Stimulated activated CD4-positive, alpha-beta T cell treated with anti-CD3 and anti-CD28 coated beads, TNF-alpha, amount 100 ng/mL, for 1 hour (primary cell): Measurements from ENCODE around the gene GNG13.
"Not testable (repeated sequence)": the region's sequence is repeated elsewhere in the genome, so short reads cannot be mapped to it uniquely, and the experiment has no call there.

Experiments
- DNase-seq, 3 donors: peaks; one replicate each; pipeline ENCODE4 v3.0.0-alpha.2; 2020; ENCODE audit warnings: low read depth in 3 of 3, low spot score in 1 of 3

GNG13 gene

DNA sequence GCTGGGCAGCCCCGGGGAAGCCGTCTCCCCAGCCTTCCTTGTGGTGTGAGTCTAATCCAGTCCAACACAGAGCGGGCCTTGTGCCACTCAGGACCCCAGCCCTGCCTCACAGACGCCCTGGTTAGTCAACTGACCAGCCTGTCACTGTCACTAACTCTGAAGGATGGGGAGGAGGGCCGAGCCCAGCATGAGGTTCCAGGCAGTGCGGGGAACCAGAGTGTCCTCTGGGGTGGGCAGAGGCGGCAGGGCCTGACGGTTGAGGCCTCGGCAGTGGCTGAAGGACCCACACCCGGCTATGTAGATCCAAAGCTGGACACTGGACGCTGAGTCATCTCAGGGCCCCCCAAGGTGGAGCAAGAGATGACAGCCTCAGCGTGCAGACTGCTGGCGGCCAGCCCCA is 21.0 kb downstream of the GNG13 start:
- no peak for DNase-seq

DNA sequence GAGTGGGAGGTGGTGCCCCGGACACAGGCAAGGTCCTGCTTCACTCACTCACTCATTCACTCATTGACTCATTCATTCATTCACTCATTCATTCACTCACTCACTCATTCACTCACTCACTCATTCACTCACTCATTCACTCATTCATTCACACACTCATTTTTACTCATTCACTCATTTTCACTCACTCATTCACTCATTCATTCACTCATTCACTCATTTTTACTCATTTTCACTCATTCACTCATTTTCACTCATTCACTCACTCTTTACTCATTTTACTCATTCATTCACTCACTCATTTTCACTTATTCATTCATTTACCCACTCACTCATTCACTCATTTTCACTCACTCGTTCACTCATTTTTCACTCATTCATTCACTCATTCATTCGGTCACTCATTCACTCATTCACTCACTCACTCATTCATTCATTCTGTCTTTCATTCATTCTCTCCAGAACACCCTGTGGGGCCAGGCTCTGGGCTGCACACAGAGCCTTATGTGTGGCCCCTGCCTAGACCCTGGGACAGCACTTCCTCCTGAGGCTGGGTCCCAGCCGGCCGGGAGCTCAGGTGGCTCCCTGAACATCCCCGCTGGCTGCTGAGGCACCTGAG is 21.5 kb downstream of the GNG13 start:
- DNase-seq, result no peak

DNA sequence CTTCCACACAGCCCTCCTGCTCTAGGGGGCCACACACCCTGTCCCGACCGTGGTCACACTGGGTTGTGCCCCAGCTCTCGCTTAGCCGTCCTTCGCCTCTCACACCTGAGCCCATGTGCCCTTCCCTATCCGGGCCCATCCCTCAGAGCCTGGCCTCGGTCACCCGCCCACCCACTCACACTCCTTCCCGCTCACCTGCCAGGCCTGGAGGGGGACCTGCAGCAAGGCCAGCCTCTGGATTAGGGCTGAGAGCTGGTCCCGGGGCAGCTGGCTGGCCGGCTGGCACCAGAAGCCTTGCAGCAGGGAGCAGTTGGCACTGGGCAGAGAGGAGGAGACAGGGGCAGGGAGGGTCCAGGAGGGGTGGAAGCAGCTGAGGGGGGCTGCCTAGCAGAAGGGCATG is 22.1 kb downstream of the GNG13 start:
- DNase-seq, result no peak

DNA sequence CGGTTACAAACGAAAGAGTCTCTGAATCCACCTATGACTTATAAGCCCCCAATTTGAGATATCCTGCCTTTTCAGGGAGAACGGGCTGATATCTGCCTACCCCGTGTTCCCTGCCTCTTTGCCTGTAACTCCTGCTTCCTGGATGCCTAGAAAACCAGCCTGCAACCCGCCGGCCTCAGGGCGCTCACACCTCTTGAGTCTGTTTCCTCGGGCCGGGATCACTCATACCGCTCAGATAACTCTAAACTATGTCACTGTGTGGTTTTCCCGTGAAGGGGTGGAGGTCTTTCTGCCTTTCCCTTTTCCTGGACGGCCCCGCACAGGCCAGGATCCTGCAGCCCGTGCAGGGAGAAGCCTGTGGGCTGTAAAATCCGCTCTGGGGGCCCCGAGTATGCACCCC is 22.7 kb downstream of the GNG13 start:
- no peak for DNase-seq

DNA sequence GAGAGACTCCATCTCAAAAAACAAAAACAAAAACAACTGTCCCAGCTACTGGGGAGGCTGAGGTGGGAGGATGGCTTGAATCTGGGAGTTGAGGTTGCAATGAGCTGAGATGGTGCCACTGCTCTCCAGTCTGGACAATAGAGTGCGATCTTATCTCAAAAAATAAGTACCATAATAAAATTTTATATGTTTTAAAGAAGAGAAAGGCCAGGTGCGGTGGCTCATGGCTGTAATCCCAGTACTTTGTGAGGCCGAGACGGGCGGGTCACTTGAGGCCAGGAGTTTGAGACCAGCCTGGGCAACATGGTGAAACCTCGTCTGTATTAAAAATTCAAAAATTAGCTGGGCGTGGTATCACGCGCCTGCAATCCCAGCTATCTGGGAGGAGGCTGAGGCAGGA is 23.7 kb downstream of the GNG13 start:
- DNase-seq, result no peak

DNA sequence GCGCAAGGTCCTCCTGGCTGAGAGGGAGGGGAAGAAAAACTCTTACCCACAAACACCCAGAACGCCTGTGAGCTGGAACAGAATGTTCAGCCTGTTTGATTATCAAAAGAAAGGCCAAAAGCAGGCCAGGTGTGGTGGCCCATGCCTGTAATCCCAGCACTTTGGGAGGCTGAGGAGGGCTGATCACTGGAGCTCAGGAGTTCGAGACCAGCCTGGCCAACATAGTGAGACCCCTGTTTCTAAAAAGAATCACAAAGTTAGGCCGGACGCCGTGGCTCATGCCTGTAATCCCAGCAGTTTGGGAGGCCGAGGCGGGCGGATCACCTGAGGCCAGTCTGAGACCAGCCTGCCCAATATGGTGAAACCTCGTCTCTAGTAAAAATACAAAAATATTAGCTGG is 24.2 kb downstream of the GNG13 start:
- not testable (repeated sequence) for DNase-seq

DNA sequence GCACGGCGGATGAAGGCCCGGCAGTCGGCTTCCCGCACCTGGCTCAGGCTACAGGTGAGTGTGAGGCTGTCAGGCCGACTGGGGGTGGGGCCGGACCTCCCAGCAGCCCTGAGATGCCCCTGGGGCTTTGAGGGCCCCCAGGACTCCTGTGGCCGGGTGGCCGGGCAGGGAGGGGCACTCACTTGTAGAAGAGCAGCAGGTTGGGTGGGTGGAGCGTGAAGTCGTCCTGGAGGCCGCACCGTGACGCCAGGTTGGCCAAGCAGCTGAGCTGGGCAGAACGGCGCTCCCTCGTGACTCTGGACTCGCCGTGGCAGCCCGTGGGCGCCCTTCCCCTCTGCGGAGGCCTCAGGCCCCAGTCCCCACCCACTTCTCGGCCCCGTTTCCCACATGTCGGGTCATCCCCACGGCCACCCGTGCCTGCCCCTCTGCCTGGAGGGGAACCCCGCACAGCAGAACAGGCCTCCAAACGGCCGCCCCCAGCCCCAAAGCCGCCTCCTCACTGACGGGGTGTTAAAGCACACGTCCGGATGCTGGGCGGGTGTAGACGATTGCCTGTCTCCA is 25.2 kb downstream of the GNG13 start:
- no peak for DNase-seq

DNA sequence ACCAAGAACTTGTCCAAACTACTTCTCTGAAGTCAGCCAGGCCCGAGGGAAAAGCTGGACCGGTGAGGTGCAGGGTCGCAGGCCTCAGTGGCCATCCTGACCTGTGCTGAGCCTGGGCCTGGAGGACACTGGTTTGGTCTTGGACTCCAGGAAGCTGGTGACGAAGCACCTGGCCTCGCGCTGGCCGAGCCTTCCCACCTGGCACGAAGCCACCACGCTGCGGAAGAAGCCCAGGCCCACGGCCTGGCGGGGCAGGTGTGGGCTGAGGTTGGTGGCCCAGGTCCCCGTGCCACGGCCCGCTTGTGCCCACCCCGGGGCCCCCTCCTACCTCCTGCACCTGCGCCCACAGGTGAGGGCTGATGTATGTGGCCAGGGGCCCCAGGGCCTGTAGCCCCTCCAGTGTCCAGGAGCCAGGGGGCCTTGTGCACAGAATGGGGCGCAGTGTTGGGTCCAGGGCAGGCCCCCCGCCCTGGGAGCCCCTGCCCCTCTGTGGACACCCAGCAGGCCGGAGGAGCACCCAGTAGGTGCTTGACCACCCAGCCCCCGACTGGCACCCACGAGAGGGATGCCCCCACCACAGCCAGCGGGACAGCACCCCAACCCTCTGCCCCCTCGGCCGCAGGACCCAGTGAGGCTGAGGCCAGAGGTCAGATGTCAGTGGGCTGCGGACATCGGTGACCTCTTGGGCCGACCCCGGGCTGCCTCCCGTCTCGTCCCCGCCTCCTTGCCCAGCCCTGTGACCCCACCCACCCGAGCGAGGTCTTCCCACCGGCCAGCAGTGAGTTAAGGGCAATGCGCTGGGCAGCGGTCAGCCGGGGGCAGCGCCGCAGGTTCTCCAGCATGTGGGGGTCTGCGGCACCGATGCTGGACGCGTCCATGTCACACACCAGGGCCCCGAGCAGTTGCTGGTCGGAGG is 26.2 kb downstream of the GNG13 start:
- no peak for DNase-seq

DNA sequence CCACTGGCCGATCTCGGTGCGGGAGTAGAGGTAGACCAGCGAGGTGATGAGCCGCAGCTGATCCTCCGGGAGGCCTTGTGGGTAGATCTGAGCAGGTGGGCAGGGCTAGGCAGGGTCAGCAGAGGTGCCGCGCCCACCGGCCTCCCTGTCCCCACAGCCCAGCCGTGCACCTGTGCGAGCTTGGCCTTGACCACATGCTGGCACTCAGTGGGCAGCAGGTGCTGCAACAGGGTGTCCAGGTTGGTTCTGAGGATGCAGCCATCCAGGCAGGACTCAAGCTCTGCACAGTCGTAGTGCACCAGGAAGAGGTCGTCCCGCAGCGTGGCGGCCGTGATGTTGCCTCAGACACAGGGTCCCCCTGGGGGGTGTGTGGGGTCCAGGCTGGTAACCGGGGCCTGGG is 27.6 kb downstream of the GNG13 start:
- DNase-seq, result no peak

DNA sequence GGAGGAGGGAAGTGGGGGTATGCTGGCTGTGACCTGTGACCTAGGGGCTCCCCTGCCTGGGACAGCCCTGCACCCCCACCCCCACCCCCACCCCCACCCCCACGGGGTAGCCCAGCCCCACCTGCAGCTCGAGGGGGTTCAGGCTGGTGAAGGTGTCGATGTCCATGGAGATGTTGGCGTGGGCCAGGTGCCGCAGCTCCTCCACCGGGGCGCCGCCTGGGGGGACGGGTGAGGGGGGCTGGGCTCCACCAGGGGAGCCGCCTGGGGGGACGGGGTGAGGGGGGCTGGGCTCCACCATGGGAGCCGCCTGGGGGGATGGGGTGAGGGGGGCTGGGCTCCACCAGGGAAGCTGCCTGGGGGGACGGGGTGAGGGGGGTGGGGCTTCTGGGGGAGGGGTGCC is 30.1 kb downstream of the GNG13 start:
- no peak for DNase-seq

DNA sequence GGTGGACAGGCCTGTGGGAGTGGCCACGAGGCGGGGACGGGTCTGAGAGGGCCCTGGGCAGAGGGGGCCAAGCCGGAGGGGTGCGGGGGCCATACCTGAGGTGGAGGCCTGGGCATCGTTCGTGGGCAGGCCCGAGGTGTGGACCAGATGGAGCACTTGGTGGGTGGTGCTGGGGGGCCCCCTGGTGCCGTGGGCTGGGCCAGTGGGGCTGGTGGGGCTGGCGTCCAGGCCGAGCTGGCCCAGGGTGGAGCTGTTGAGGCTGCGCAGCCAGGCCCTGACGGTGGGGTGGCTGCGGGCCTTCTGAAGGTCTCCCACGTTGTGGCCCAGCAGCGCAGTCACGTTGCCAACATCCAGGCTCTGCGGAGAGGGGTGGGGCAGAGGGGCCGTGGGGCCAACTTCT is 30.6 kb downstream of the GNG13 start:
- no peak for DNase-seq

DNA sequence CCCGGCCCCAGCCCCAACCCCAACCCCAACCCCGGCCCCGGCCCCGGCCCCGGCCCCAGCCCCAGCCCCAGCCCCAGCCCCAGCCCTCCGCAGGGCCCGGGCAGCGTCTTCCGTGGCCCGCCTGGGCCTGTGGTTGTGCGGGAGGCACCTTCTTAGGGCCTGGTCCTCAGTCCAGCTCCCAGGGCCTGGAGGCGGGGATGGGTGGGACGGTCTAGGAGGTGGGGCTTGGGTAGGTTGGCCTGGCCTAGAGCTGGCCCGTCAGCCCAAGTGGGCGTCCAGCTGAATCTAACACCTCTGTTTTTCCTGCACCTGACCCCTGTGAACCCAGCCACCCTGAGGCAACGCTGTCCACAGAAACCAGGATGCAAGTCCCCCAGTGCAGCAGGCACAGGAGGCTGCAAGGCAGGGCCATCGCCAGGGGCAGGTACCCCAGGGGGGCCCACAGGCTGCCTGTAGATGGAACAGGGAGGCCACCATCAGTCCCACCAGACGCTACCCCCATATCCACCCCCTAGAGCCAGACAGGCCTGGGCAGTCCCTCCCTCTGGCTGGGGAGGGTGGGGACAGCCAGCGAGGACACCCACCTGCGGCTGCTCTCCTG is 31.2 kb downstream of the GNG13 start:
- DNase-seq, result no peak

DNA sequence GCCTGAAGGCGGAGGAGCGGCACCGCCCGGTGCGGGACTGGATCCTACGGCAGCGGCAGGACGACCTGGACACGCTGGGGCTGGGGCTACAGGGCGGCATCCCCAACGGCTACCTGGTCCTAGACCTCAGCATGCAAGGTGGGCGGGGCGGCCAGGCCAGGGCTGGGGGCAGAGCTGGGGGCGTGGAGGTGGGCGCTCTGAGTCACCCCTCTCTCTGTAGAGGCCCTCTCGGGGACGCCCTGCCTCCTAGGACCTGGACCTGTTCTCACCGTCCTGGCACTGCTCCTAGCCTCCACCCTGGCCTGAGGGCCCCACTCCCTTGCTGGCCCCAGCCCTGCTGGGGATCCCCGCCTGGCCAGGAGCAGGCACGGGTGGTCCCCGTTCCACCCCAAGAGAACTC is 32.1 kb downstream of the GNG13 start:
- DNase-seq, result no peak

DNA sequence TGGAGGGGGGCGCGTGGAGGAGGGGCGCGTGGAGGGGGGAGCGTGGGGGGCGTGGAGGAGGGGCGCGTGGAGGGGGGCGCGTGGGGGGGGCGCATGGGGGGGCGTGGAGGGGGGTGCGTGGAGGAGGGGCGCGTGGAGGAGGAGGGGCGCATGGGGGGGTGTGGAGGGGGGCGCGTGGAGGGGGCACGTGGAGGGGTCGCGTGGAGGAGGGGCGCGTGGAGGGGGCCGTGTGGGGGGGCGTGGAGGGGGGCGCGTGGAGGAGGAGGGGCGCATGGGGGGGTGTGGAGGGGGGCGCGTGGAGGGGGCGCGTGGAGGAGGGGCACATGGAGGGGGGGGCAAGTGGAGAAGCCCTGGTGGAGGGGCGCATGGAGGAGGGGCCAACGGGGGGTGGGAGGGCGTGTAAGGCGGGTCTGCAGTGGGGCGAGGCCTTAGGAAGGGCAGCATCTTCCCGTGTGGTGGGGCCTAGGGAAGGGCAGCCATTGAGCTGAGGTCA is 32.7 kb downstream of the GNG13 start:
- no peak for DNase-seq

DNA sequence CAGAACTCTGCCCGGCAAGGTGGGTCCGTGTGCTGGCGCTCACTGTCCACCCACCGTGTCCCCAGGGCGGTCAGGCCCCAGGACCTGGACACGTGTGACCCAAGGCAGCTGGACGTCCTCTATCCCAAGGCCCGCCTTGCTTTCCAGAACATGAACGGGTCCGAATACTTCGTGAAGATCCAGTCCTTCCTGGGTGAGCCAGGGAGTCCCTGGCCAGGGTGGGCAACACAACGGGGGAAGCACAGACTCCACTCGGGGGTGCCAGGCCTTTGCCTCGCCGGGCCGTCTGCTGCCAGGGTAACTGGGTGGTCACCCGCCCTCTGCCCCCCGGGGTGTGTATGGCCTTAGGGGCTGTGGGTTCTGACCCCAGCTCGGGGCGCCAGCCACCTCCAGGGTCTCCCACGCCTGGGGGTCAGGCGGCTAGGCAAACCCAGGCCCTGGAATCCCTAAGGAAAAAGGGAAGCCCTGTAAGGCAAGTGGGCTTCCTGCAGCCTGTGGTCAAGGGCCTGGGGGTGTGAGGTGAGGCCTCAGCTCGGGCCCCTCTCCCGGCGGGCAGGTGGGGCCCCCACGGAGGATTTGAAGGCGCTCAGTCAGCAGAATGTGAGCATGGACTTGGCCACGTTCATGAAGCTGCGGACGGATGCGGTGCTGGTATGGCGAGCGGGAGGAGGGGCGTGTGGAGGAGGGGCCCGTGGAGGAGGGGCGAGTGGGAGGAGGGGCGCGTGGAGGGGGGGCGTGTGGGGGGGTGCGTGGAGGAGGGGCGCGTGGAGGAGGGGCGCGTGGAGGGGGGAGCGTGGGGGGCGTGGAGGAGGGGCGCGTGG is 33.5 kb downstream of the GNG13 start:
- no peak for DNase-seq

DNA sequence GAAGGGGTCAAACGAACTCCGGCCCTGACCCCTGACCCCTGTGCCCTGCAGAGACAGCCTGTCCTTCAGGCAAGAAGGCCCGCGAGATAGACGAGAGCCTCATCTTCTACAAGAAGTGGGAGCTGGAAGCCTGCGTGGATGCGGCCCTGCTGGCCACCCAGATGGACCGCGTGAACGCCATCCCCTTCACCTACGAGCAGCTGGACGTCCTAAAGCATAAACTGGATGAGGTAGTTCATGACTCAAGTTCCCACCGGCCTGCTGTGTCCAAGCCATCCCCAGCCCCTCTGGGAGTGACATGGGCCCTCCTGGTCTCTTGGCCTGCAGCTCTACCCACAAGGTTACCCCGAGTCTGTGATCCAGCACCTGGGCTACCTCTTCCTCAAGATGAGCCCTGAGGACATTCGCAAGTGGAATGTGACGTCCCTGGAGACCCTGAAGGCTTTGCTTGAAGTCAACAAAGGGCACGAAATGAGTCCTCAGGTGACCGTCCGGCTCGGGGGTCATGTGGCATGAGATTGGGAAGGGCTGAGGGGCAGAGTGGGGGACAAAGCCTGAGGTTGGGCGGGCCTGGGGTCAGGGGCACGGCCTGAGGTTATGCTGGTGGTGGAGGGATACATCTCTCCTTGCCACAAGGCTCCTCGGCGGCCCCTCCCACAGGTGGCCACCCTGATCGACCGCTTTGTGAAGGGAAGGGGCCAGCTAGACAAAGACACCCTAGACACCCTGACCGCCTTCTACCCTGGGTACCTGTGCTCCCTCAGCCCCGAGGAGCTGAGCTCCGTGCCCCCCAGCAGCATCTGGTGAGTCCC is 34.3 kb downstream of the GNG13 start:
- no peak for DNase-seq

DNA sequence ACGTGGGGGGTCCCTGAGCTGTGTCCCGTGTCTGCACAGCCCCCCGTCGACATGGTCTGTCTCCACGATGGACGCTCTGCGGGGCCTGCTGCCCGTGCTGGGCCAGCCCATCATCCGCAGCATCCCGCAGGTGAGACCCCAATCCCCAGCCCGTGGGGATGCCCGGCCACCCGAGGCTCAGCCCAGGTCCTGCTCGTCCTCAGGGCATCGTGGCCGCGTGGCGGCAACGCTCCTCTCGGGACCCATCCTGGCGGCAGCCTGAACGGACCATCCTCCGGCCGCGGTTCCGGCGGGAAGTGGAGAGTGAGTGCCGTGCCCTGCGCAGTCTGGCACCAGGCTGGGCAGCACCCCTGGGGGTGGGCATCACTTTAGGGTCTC is 35.1 kb downstream of the GNG13 start:
- DNase-seq, result no peak

DNA sequence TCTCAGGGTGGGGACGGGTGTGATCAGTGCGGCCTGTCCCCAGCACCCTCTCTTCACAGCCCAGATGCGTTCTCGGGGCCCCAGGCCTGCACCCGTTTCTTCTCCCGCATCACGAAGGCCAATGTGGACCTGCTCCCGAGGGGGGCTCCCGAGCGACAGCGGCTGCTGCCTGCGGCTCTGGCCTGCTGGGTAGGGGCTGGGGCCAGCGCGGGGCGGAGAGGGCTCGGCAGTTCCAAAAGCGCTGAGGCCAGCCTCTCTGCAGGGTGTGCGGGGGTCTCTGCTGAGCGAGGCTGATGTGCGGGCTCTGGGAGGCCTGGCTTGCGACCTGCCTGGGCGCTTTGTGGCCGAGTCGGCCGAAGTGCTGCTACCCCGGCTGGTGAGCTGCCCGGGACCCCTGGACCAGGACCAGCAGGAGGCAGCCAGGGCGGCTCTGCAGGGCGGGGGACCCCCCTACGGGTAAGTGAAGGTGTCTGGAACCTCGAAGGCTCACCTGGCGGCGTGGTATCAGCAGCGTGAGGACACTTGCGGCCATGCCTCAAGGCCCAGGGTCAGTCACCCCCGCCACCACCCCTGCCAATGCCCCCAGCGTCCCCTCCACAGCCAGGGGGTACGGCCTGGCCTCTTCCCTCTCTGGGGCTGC is 35.6 kb downstream of the GNG13 start:
- no peak for DNase-seq

DNA sequence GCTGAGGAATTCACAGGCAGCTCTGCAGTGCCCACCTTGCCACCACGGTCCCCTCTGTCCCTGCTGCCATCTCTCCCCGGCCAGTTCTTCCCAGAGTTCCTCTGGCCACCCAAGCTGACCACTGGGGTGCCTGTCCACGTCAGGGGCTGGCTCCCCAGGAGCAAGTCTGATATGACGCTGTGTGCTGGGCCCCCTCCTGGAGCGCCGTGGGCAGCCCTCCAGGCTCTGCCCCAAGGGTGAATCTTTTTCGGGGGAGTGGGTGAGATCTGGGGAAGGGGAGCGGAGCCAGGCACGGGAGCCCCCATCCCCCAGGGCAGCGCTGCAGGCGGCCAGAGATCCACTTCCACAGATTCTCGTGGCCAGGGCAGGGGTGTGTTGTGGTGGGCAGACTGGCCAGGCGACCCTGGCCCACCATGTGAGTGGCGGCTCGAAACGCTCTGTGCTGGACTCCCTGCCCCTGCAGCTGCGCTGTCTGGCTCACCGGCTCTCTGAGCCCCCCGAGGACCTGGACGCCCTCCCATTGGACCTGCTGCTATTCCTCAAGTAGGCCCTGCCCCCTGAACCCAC is 36.3 kb downstream of the GNG13 start:
- no peak for DNase-seq
